Chondrocyte (in vitro differentiated cells): Measurements from ENCODE around the gene MDFI. TPM values are rescaled to one million over a fixed set of nuclear protein-coding genes. Genes with fewer than 3 reads are reported as not detected.
A peak's percentile ranks its signal among the peaks of the same experiment; 100 is the strongest.

Source experiments
- DNase-seq: peaks from one replicate; pipeline ENCODE4 v3.0.0; 2021; ENCODE audit warnings: mixed read lengths, low spot score
- H3K27ac Mint-ChIP-seq: one replicate; pipeline ENCODE4 v1.8.0; 2021; ENCODE audit warnings: mild to moderate bottlenecking, moderate library complexity, mixed read lengths; ENCODE audit not compliant: unreplicated experiment
- H3K27me3 Mint-ChIP-seq: 2 replicates; pipeline ENCODE4 v1.8.0; 2021; ENCODE audit warnings: low read depth, mixed read lengths
- H3K36me3 Mint-ChIP-seq: 2 replicates; pipeline ENCODE4 v1.8.0; 2021; ENCODE audit warnings: low read depth, mixed read lengths
- H3K4me1 Mint-ChIP-seq: 2 replicates; pipeline ENCODE4 v1.8.0; 2021; ENCODE audit warnings: low read depth, mild to moderate bottlenecking, mixed read lengths
- H3K4me3 Mint-ChIP-seq: one replicate; pipeline ENCODE4 v1.8.0; 2021; ENCODE audit warnings: mild to moderate bottlenecking, moderate library complexity, mixed read lengths; ENCODE audit not compliant: unreplicated experiment
- H3K9me3 Mint-ChIP-seq: 2 replicates; pipeline ENCODE4 v1.8.0; 2021; ENCODE audit warnings: low read depth, mixed read lengths
- total RNA-seq: library from RNA; stranded (reverse); gene quantifications from 3 replicates; pipeline ENCODE4 v1.2.1, GENCODE V29; 2021
- TF ChIP-seq, protein P1 (sequence below): fragments of 200-600 bp; sonication (generic); IDR thresholded peaks from 2 replicates; pipeline ENCODE4 v1.5.0; 2021; ENCODE audit warnings: antibody characterized with exemption, mild to moderate bottlenecking, moderate library complexity

MDFI gene
- total RNA-seq, 1 donor from 2014 or later = 31.8 TPM

DNA sequence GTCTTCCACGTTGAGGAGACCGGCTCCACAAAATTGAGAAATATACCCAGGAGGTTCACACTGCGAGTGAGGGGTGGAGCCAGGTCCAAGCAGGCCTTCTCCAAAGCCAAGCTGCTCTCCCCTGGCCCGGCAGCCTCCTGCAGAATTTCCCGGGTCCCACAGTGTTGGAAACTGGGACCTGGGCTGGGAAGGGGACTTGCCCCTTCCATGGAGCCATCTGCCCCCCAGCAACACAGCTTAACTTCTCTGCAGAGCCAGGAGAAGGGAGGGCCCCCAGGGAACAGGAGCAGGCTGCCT lies 35.4 kb downstream of the MDFI start:
- no peak for DNase-seq
- no peaks in the 10 kb centered on the region for H3K4me1 Mint-ChIP-seq
- TF ChIP-seq, protein P1, sequence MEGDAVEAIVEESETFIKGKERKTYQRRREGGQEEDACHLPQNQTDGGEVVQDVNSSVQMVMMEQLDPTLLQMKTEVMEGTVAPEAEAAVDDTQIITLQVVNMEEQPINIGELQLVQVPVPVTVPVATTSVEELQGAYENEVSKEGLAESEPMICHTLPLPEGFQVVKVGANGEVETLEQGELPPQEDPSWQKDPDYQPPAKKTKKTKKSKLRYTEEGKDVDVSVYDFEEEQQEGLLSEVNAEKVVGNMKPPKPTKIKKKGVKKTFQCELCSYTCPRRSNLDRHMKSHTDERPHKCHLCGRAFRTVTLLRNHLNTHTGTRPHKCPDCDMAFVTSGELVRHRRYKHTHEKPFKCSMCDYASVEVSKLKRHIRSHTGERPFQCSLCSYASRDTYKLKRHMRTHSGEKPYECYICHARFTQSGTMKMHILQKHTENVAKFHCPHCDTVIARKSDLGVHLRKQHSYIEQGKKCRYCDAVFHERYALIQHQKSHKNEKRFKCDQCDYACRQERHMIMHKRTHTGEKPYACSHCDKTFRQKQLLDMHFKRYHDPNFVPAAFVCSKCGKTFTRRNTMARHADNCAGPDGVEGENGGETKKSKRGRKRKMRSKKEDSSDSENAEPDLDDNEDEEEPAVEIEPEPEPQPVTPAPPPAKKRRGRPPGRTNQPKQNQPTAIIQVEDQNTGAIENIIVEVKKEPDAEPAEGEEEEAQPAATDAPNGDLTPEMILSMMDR = no peak
- no peak overlapping the region for H3K27ac Mint-ChIP-seq
- peaks cover 13% of the 10 kb centered on the region for H3K27me3 Mint-ChIP-seq
- H3K36me3 Mint-ChIP-seq = no peaks in the 10 kb centered on the region
- peaks cover 6% of the 10 kb centered on the region for H3K9me3 Mint-ChIP-seq
- no peak overlapping the region for H3K4me3 Mint-ChIP-seq

DNA sequence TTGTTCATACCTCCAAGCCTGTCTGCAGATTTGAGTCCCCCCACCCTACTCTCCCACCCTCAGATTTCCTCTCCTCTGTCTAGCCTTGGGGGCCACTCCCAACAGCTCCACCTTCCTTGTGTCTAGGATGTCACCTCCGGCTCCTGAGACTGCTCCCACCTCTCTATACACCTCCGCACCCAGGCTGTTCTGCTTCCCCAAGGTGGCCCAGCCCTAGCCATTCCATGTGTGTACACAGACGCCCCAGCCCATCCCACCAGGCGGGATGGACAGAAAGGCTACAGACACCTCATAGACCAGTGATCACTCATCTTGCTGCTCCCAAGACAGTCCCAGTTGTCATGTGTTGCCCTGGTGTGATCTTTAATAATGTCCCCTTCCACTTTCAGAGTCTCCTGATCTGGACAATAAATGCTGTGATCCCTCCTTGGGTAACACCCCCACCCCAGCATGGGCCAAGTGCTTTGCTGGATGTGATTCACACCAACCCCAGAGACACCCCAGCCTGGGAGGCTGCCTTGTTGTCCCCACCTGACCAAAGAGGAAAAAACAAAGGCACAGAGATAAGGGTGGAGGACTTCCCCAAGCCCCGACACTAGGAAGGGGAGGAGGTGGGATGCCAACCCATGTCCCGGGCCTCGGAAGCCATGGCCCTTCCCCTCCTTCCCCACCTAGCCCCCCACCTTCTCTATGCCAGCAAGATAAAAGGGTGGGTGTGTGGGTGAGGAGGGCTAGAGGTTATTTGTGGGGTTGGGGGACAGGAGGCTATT lies 36.1 kb downstream of the MDFI start:
- H3K36me3 Mint-ChIP-seq = no peaks in the 10 kb centered on the region
- peaks cover 13% of the 10 kb centered on the region for H3K27me3 Mint-ChIP-seq
- no peak overlapping the region for H3K4me3 Mint-ChIP-seq
- no peak overlapping the region for H3K27ac Mint-ChIP-seq
- H3K9me3 Mint-ChIP-seq = no peaks in the 10 kb centered on the region
- no peaks in the 10 kb centered on the region for H3K4me1 Mint-ChIP-seq
- TF ChIP-seq, protein P1 = no peak
- DNase-seq = peak; percentile 76

DNA sequence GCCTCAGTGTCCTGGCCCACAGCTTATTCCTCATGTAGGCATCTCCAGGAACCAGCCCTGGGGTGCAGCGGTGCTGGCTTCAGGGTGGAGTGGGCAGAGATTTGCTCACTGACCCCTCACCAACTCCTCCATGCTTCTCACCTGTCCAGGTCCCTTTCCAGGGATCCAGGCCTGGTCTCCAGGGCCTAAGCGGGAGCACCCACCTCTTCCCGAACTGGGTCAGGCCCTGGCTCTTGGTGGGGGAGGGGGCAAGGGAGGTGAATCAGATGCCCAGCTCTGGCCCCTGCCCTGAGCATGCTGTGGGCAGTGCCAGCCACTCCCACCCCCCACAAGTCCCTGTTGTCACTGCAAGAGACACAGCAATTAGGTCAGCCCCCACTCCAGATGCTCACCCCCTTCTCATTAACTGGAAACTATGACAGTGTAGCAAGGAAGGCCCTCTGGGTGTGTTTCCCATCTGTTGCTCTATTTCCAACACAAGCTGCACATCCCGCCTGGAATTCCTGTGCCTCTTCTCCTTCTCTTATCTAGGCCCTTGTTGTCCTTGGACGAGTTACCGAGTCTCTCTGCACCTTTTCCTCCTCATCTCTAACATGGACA lies 37.0 kb downstream of the MDFI start:
- H3K27ac Mint-ChIP-seq = no peak overlapping the region
- TF ChIP-seq, protein P1 = no peak
- H3K9me3 Mint-ChIP-seq = no peaks in the 10 kb centered on the region
- H3K4me1 Mint-ChIP-seq = no peaks in the 10 kb centered on the region
- H3K4me3 Mint-ChIP-seq = no peak overlapping the region
- H3K27me3 Mint-ChIP-seq = peaks cover 13% of the 10 kb centered on the region
- H3K36me3 Mint-ChIP-seq = no peaks in the 10 kb centered on the region
- peak; percentile 49 for DNase-seq

DNA sequence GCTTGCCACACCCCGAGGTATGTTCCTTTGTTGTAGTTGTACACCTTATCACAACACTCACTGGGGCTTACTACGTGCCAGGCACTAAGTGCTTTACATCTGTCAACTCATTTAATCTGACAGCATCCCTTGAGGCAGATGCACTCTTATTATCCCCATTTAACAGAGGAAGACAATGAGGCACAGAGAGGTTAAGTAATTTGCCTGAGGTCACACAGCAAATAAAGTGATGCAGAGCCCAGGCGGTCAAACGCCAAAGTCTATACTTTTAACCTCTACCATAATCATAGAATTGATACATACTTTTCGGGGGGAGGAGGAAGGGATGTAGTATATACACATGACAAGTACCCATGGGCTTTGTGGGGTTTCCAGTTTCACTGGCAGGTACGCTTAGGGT lies 37.7 kb downstream of the MDFI start:
- H3K27ac Mint-ChIP-seq = no peak overlapping the region
- no peak overlapping the region for H3K4me3 Mint-ChIP-seq
- H3K9me3 Mint-ChIP-seq = no peaks in the 10 kb centered on the region
- H3K27me3 Mint-ChIP-seq = peaks cover 8% of the 10 kb centered on the region
- H3K36me3 Mint-ChIP-seq = no peaks in the 10 kb centered on the region
- peak; percentile 1 for DNase-seq
- H3K4me1 Mint-ChIP-seq = no peaks in the 10 kb centered on the region
- TF ChIP-seq, protein P1 = no peak

DNA sequence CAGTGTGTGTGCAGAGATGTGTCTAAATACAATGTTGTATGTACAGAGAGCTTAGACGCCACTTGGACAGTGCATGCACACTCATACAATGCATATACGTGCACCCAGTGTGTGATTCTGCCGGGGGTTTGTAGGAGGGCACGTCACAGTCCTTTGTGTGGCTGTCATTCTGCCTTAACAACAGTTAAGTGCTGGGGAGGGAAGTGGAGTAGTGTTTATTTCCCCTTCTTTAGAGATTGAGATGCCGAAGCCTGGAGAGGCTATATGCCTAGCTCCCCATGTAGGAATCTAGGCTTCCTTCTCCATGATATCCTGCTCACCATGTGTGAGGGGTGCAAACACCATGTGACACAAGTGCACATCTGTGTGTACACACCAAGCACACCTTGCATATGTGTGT lies 38.2 kb downstream of the MDFI start:
- Mint-ChIP-seq H3K4me3 (no peak overlapping the region), H3K27me3 (peaks cover 8% of the 10 kb centered on the region), H3K4me1 (no peaks in the 10 kb centered on the region), H3K36me3 (no peaks in the 10 kb centered on the region), H3K27ac (no peak overlapping the region), H3K9me3 (no peaks in the 10 kb centered on the region)
- TF ChIP-seq, protein P1 = no peak
- no peak for DNase-seq
